ENCODE results near the gene CTIF.
"Not testable (repeated sequence)": the region's sequence is repeated elsewhere in the genome, so short reads cannot be mapped to it uniquely, and the experiment has no call there.

CTIF gene

DNA sequence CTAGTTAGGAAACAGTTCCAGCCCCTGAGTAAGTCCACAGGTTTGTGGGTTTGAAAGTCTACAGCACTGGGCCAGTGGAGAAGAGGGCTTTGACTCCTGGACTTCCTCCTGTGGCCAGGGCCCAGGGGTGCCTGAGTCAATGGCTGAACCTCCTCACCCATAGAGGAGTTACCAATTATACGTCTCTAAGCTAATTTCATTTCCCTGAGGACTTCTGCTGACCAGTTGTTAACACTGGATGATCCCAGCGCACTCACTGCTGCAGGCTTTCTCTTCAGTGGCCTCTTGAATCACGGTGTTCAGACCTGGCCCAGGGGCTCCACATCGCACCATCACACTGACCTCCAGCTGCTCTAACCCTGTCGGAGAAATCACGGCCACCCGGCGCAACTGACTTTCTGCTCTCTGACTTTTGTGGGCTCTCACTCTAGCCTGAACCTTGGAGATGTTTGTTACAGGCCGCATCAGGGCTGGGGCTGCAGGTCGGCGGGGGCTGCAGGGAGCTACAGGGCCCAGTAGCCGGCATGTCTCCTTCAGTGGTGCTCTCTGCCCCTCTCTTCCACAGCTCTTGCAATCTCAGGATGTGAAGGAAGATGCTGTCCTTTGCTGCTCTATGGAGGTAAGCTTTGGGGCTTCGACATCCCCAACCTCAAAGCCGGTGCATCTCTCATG, 318.3 kb downstream of the CTIF start:
- in situ Hi-C loops (cut with MboI; ENCODE audit: low sequenced_read_pairs): no loop called here

DNA sequence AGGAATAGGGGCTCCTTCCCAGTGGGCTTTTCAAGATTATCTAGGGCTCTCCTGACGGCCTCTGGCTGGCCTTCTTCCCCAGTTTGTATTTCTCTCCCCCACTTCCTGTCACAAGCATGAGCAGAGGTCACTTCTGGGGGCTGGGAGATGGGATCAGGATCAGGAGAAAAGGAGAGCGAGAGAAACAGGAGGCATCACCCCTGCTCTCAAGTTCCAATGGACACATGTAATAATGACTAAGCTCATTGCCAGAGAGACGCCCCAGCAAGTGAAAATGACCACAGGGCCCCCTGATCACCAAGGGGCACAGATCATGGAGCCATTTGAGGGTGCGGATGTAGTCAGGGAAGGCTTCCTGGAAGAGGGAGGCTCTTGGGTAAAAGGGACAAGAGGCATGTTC, 319.8 kb downstream of the CTIF start:
- in situ Hi-C loops (cut with MboI; ENCODE audit: low sequenced_read_pairs): no loop called here

DNA sequence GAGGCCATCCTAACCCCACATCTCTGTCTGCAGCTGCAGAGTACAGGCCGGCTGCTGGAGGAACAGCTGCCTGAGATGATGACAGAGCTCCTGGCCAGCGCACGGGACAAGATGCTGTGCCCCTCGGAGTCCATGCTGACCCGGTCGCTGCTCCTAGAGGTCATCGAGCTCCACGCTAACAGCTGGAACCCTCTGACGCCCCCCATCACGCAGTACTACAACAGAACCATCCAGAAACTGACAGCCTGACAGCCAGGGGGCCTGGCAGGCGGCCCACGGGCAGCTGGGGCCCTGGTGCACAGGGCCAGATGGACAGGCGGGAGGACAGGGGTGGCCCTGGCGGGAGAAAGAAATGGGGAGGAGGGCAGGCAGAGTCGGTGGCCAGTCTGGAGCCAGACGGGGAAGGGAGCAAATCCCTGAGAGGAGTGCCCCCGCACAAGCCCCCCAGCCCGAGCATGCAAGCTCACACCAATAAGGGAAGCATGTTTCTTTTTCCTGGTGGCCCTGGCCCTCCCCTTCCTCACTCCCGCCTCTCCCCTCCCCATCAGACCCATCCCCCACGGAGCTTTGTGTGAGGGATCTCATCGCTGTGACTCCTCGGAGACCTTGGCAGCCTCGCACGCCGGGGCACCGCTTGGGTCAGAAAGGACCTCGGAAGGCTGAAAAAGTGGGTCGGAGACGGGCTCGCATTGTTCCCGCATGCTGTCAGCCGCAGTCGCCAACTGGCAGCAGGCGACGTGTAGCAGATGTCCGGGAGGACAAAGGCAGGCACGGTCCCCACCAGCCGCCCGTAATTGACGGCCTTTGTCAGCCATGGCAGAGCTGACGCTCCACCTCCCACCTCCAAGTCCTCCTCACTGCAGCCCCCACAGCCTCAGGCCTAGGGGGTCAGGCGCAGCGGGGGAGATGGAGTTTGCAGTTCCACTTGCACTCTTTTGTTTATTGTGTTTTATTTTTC, 320.8 kb downstream of the CTIF start:
- in situ Hi-C loops (cut with MboI; ENCODE audit: low sequenced_read_pairs): no loop called here

DNA sequence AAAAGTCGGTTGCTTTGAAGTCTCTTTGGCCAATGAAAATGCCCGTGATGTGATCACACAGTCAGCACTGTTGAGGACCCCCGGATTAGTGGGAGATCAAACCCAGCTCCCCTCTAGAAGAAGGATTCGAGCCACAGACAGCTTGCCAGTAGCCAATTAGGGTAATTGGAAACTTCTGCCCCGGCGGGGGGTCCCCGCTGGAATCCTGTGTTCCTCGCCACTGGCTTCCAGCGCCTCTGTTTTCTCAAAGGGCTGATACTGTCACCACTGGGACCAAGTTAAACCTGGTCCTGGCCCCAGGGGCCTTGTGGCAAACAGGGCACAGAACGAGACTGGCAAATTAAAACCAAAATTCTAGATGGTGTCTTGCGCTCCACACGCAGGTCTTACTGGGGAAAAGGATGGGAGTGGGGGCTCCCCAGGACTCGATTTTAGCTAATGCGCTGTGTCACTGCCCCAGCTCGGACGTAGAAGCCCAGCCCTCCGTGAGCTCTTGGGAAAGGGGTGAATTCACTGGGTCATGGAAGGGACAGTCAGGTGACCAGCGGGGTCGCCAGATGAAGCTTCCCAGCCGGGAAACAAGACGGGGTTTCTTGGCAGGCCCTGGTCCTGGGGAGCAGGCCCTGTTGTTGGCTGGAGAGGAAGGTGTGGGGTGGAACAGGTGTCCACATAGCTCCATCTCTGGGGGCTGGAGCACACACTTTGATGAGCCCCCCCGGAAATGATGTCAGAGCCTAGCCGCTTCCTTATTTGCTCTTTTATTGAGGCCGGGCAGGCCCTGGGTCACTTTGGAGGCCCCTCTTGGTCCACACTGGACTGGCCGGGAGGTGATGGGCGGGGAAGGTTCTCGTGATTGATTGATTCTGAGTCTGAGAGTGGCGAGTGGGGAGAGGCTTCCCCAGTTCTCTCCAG, 321.7 kb downstream of the CTIF start:
- in situ Hi-C loops (cut with MboI; ENCODE audit: low sequenced_read_pairs): no loop called here

DNA sequence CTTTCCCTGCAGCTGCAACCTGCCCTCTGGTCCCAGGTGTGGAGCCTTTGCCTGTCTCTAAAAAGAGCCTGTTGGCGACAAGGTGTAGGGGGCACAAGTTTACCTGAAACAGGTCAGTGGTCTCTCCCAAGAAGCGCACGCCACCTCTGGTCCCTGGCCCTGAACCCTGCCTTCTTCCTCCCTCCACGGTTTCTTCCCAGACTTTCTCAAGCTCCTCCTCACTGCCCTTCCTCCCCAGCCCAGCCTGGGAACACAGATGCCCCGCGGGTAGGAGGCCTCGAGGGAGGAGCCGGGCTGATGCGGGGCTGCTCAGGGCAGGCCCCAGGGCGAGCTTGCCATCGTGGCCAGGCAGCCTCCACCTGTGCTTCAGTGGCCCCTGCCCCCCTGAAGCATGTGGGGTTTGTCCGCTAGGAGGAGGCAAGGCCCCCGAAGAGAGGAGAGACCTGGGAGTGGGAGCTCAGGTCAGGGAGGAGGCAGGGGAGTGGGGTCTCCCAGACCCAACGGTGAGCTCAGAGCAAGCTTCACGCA, 322.4 kb downstream of the CTIF start:
- in situ Hi-C loops (cut with MboI; ENCODE audit: low sequenced_read_pairs): no loop called here

DNA sequence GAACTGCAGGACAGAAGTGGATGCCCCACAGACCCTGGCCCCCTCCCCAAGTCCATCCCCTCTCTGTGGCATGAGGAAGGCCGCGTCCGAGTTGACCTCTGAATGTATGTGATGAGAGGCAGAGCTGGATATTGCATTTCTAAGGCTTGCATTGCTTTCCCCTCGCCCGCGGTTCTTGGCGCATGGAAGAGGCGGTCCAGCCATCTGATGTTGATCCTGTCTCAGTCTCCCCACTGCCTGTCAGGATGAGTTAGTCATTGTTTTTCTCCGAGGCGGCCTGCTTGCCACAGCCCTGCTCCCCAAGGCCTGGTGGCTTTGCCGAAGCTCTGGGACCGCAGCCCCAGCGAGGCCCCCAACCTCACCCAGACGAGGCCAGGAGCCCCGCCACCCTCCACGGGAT, 323.3 kb downstream of the CTIF start:
- in situ Hi-C loops (cut with MboI; ENCODE audit: low sequenced_read_pairs): no loop called here

DNA sequence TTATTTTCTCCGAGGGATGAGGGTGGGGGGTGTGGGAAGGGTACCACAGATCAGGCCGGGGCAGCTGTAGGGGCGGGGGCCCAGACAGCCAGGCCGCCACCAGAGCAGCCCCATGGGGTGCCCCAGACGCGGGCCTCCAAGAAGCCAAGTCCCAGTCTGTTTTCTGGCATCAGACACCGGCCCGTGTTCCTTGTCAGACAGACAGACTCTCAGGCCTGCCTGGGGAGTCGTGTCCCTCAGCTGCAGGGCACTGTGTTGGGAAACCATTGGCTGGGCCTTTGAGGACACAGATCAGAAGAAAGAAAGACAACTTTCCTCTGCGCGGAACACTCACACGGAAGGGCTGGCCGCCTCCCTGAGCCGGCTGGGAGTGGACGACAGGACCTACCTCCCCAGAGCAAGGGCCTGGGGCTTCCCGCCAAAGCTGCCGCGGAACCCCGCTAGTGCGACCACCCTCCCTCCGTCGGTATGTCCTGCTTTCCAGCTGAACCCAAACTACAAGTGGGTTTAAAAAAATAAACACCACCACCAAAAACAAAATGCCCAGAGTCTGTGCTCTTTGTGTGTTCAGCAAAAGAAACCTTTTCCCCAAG, 323.9 kb downstream of the CTIF start:
- in situ Hi-C loops (cut with MboI; ENCODE audit: low sequenced_read_pairs): no loop called here

DNA sequence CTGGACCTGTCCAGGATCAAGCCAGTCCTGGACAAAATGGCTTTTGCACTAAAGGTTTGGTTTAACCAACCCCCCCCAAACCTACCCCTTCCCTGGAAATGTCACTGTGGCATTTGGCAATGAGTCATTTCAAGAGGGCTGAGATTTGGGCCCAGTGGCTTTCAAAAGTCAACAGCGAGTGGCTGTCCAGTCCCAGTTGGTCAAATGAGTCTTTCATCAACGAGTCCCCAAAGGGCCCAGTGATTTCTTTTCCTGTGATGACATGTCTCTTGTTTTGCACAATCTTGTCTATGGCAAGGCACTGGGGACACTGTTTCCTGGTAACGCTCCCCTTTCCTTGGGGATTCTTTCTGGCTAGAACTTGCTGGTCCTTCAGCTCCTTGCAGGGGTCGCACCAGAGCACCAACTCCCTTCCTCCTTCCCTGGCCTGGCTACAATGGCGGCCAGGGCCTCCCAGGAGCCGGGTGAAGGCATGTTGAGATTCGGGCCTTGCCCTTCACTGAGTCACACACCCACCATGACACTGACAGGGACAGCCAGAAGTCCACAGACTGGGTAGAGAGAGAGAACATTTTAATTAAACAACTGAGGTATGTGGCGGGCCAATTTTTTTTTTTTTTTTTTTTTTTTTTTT, 324.7 kb downstream of the CTIF start:
- in situ Hi-C loops (cut with MboI; ENCODE audit: low sequenced_read_pairs): no loop called here

DNA sequence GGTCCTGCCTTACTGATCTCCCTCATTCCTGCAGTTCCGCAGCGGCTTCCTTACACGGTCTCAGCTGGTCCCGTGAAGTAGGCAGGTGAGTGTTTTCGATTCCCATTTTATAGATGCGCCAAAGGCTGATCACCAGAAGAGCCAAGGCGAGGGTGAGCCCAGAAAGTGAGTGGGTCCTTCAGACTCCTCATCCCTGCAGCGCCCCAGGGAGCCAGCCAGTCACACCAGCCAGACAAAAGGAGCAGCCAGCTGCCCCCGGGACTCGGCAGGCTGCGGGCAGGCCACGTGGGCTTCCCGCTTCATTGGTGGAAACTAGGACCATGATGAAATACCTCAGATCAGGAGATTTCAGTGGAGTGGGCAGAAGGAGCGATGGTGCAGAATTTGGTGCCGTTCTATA, 326.0 kb downstream of the CTIF start:
- in situ Hi-C loops (cut with MboI; ENCODE audit: low sequenced_read_pairs): no loop called here

DNA sequence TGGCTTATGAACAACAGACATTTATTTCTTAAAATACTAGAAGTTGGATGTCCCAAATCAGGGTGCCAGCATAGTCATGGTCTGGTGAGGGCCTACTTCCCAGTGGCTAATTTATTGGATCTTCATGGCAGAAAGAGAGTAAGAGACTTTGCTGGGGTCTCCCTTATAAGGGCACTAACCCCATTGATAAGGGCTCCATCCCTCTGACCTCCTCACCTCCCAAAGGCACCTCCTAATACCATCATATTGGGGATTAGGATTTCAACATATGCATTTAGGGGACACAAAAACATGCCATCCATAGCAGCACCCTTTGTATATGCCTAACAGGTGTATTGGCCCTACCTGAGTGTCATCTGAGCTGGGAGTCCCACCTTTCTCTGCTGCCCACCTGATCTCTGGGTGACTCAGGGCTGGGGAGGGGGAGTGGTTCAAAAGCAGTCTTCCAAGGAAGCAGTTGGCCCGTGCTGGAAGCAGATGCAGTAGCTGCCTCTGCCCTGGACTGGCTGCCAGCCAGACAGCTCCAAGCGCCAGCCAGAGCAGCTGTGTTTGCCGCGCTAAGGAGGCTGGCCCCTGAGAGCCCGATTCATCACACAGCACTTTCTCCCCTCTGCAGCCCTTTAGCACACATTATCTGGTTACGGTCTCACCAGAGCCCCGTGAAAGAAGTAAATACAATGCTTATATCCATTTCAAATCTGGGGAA, 327.4 kb downstream of the CTIF start:
- in situ Hi-C loops (cut with MboI; ENCODE audit: low sequenced_read_pairs): no loop called here

DNA sequence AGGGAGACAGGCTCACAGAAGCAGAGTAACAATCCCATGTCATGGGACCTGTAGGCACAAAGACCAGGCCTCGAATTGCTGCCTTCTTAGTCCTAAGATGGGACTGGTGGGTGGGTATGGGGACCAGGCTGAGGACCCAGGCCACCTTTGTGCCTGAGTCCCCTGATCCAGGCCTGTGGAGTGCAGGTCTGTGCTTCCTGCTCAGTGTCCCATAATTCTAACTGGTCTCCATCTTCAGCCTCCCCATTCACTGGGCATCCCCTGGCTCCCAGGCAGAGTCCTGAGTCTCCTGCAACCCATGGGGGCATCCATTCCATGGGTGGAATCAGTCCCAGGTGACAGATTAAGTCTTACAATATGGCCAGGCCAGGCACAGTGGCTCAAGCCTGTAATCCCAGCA, 328.0 kb downstream of the CTIF start:
- in situ Hi-C loops (cut with MboI; ENCODE audit: low sequenced_read_pairs): no loop called here

DNA sequence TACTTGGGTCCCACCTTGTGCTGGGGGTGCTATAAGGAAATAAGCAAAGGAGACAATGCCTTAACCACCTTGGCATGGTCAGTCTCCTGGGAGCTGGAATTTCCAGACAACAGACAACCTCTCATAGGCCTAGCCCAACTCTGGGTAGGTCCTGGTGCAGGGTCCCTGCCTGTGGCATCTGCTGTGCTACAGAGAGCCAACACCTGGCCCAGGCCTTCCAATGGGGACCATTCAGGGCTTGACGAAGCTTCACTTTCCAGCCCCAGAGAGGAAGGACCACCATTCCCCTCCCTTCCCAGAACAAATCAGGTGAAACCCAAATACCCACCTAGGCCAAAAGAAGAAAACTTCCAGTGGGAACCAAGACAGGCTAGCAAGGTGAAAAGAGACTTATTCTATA, 329.1 kb downstream of the CTIF start:
- in situ Hi-C loops (cut with MboI; ENCODE audit: low sequenced_read_pairs): no loop called here

DNA sequence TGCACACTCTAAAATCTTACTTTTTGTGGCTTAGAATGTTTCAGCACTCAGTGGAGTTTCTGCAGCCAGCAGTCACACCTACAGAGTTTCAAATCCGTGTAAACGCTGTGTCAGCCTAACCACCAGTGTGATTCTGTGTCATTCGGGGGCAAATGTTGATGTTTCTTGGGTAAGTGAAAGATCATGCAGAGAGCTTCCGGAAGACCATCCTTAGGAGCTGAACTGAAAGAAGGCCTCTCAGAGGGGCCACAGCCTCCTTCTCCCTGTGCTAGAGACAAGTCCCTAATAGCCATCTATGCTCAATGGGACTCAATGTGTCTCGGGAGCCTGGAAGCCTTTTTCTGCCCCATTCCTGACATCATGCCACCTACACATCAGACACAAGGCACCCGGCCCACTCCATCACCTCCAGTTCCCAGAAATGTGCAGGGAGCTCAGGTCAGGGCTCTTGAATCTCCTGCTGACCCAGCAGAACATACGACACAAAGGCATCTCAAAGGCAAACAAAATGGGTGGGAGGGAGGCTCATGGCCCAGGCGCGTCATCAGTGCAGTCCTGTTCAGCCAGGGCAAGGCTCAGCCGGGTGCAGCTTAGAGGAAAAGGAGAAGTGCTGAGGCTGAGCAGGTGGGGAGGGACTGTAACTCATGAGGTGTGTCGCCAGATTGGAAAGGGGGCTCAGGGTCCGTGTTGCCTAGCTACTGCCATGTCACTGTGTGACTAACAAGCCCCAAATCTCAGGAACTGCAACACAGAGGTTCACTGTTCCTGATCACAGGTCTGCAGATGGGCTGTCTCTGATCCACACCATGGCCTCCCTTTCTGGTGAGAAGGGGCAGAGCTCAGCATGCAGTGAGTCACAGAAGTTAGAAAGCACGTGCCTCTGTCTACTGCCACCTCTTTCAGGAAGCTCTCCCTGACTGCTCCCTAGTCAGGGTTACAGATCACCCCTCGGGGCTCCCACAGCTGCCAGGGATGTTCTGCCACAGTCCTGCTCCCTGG, 329.9 kb downstream of the CTIF start:
- in situ Hi-C loops (cut with MboI; ENCODE audit: low sequenced_read_pairs): no loop called here

DNA sequence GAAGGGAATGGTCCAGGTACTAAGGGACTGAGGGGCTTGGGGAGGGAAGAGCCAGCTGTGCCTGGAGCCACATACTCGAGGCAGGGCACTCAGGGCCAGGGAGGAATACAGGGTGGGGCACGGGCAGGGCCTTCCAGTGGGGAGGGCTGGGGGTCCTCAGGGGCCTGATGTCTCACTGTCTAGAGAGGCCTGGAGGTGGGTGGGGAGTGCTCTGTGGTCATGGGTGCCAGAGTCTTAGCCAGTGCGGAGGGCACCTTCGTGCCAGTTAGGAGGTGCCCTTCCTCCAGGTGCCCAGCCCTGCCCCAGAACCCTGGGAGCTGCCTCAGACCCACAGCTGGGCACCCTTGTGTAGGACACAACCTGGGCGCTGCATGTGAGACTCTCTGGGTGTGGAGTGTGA, 330.8 kb downstream of the CTIF start:
- in situ Hi-C loops (cut with MboI; ENCODE audit: low sequenced_read_pairs): no loop called here

DNA sequence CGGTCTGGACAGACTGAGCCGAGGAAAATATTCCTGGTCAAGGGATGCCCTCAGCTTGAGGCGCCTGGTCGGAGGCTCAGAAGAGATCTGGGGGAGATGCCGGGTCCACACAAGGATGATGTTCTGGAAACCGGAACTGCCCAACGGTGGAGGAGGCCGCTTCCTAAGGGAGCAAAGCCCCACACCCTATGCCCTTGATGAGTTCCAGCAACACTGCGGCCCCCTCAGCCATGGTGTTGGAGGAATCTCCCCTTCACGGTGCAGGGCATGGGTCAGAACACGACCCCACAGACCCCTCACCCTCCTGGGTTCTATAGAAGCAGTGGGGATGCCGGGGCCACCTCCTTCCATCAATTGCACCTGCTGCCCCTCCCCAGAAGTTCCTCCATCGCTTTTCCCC, 332.1 kb downstream of the CTIF start:
- in situ Hi-C loops (cut with MboI; ENCODE audit: low sequenced_read_pairs): not testable (repeated sequence)

DNA sequence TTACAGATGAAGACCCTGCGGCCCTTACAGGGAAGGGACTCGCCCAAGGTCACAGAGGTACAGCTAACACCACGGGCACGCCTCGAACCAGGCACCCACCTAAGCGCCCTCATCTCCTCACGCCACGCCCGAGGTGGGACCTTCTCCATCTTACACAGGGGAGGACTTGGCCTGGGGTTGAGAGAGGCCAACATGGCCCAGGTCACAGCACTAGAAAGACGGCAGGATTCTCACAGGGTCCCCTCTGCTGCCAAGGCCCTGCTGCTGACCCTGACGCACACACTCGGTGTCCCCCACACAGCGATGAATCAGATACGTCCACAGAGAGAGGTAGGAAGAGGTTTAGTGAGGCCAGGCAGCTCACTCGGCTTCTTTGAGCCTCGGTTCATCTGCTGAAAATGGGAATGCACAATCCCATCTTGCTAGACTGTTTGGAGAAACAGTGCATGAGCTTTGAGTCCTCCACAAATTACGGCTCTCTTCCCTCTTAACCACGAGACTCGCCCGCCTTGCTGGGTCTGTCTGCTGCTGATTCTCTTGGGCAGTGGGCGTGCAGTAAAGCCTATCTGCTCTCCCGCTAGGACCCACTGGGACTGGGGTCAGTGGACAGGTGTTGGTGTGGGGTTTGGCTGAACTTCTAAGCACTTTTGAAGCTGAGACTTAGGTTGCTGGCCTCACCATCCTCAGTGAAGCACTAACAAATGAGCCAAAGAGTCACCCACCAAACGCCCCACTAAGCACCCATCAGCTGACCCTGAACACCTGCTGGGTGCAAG, 332.7 kb downstream of the CTIF start:
- in situ Hi-C loops (cut with MboI; ENCODE audit: low sequenced_read_pairs): no loop called here
